ENCODE data around the gene KIF5C. TPM values are rescaled to one million over a fixed set of nuclear protein-coding genes. Genes with fewer than 3 reads are reported as not detected.

KIF5C gene
- total RNA-seq (2022; extraction: Qiagen RNA extraction): 0.21 to 0.46 TPM (median 0.32 TPM) in 5 replicates

DNA sequence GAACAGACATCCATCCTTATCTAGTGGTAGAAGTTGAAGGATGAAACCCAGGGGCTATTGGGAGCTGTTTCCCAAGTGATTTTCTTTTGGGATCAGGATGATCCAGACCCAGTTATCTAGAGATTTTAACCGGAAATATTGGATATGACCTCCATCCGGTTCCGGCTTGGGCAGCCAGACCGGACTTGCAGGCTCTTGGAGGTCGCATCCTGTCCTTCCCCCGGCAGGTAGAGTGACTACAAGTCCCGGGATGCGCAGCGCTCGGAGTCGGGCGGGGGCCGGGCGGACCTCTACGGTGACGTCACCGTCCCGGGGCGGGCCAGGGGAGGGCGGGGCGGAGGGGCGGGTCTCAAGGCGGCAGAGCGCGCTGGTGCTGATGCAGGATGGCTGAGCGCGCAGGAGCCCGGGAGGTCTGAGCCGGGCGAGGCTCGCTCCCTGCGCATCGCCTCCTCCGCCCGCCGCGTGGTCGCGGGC, at the start of gene KIF5C:
KIF5C (plus strand) TSS at position 360 of the 474 bp plus-strand sequence. CDS start 391 bp downstream, outside the sequence.

GRCh38 chr2:149038442-149039212, 163.6 kb downstream of the KIF5C start, which contains the start of gene LYPD6B:
Gene LYPD6B (plus strand): TSS chr2:149038699. CDS start chr2:149130949, 92,250 bp downstream.

Other genes starting within 250 kb of the KIF5C start
- 9.7 to 12.3 TPM (median 10.7 TPM) in 5 replicates for gene EPC2, start 230.5 kb upstream of the KIF5C start, total RNA-seq (2022; extraction: Qiagen RNA extraction)
- gene LYPD6B, start 163.5 kb downstream of the KIF5C start, total RNA-seq (2022; extraction: Qiagen RNA extraction): 0.10 TPM in 1 of 5 replicates, not detected in the others